HCT116 (cell line): ENCODE results near the gene PARP2. TPM values are rescaled to one million over a fixed set of nuclear protein-coding genes. Genes with fewer than 3 reads are reported as not detected.

Experiments used
- ATAC-seq: fragments of 200-7000 bp; cut with Tn5 transposase; 2 replicates; pipeline ENCODE4 v1.9.1; 2020; ENCODE audit warnings: mild to moderate bottlenecking, moderate library complexity
- BruUV-seq: library from RNA; stranded (reverse); fragments of 400-500 nt; replicated peaks from 2 replicates; lab custom pipeline; 2021; lab: Mats Ljungman, UMichigan
- CTCF ChIA-PET: fragments of 300-600 bp; sonication (Branson Sonifier 250); formaldehyde crosslinking; loops from one replicate; lab custom pipeline; 2021; ENCODE audit warnings: antibody characterized with exemption; lab: Charles Lee
- POLR2A ChIA-PET: fragments of 300-600, 350-600 bp; sonication (Branson Sonifier 250); formaldehyde crosslinking; loops from one replicate; lab custom pipeline; 2021; ENCODE audit warnings: antibody characterized with exemption; lab: Charles Lee
- RAD21 ChIA-PET, 2 experiments: fragments of 300-600 bp; sonication (Branson Sonifier 250); formaldehyde crosslinking; loops; one replicate each; lab custom pipeline; 2023; ENCODE audit warnings: low total read pairs in 2 of 2; ENCODE audit not compliant: uncharacterized antibody in 2 of 2, unreplicated experiment in 2 of 2, low non-redundant PET in 1 of 2; lab: Charles Lee
- DNase-seq: peaks from one replicate; pipeline ENCODE4 v3.0.0-alpha.2; 2010; ENCODE audit warnings: low read depth, low spot score
- H2AFZ ChIP-seq: fragments of 200-600 bp; shearing (Covaris generic), sonication (generic); 2 replicates; pipeline ENCODE4 v1.6.1; 2017; ENCODE audit warnings: low read depth, mixed run types, mixed read lengths, antibody characterized with exemption, low read length; ENCODE audit not compliant: poor library complexity, severe bottlenecking
- H3K27ac ChIP-seq: 2 replicates; pipeline ENCODE4 v1.5.1; 2012; ENCODE audit warnings: low read depth, low read length
- H3K27me3 ChIP-seq: fragments of 200-600 bp; sonication (generic); 2 replicates; pipeline ENCODE4 v1.6.1; 2016; ENCODE audit warnings: mixed run types, low read length, mixed read lengths; ENCODE audit not compliant: insufficient read depth
- H3K36me3 ChIP-seq, 2 experiments: fragments of 200-500 bp in 1 of 2; fragments of 200-600 bp in 1 of 2; sonication (Bioruptor generic) in 1 of 2; sonication (generic) in 1 of 2; 2 replicates each; pipeline versions ENCODE4 v1.5.1 to v1.6.1; 2014 to 2016; ENCODE audit warnings: low read length in 2 of 2, inconsistent platforms in 1 of 2, mixed read lengths in 1 of 2, mixed run types in 1 of 2; ENCODE audit not compliant: insufficient read depth in 2 of 2, control insufficient read depth in 1 of 2
- H3K4me1 ChIP-seq, 2 experiments: fragments of 200-600 bp in 1 of 2; sonication (generic) in 1 of 2; 2 replicates each; pipeline versions ENCODE4 v1.5.1 to v1.6.1; 2012 to 2017; ENCODE audit warnings: low read length in 2 of 2, inconsistent platforms in 1 of 2, mild to moderate bottlenecking in 1 of 2, mixed read lengths in 1 of 2, mixed run types in 1 of 2, moderate library complexity in 1 of 2; ENCODE audit not compliant: insufficient read depth in 2 of 2, control insufficient read depth in 1 of 2
- H3K4me2 ChIP-seq: fragments of 200-600 bp; sonication (generic); 2 replicates; pipeline ENCODE4 v1.6.1; 2017; ENCODE audit warnings: mixed run types, low read length, mixed read lengths
- H3K4me3 ChIP-seq, 2 experiments: fragments of 200-600 bp in 1 of 2; sonication (generic) in 1 of 2; replicated peaks in 1 of 2; 2 replicates each; pipeline ENCODE4 v1.5.1; 2011 to 2016; ENCODE audit warnings: low read length in 2 of 2, control low read depth in 1 of 2, low read depth in 1 of 2, mild to moderate bottlenecking in 1 of 2, mixed read lengths in 1 of 2, mixed run types in 1 of 2
- H3K79me2 ChIP-seq: fragments of 200-600 bp; sonication (generic); 2 replicates; pipeline ENCODE4 v1.6.1; 2017; ENCODE audit warnings: mild to moderate bottlenecking, mixed run types, low read length, moderate library complexity, mixed read lengths; ENCODE audit not compliant: insufficient read depth
- H3K9ac ChIP-seq: fragments of 200-600 bp; sonication (generic); 2 replicates; pipeline ENCODE4 v1.6.1; 2016; ENCODE audit warnings: low read length, mixed read lengths
- H3K9me2 ChIP-seq: fragments of 200-600 bp; sonication (generic), shearing (Covaris generic); 2 replicates; pipeline ENCODE4 v1.6.1; 2017; ENCODE audit warnings: mixed run types, mild to moderate bottlenecking, moderate library complexity; ENCODE audit not compliant: insufficient read depth
- H3K9me3 ChIP-seq, 2 experiments: fragments of 200-500 bp in 1 of 2; fragments of 200-600 bp in 1 of 2; sonication (Bioruptor generic) in 1 of 2; sonication (generic) in 1 of 2; 2 replicates each; pipeline ENCODE4 v1.6.1; 2014 to 2017; ENCODE audit warnings: low read length in 2 of 2, mixed read lengths in 2 of 2, inconsistent platforms in 1 of 2, low read depth in 1 of 2, mild to moderate bottlenecking in 1 of 2, mixed run types in 1 of 2, moderate library complexity in 1 of 2; ENCODE audit not compliant: control insufficient read depth in 1 of 2, insufficient read depth in 1 of 2
- H4K20me1 ChIP-seq: fragments of 200-600 bp; sonication (generic), shearing (Covaris generic); 2 replicates; pipeline ENCODE4 v1.6.1; 2017; ENCODE audit warnings: mixed run types, mild to moderate bottlenecking, moderate library complexity; ENCODE audit not compliant: insufficient read depth
- EGR1 ChIP-seq: IDR thresholded peaks from 2 replicates; pipeline ENCODE4 v1.6.1; 2012; ENCODE audit warnings: low read depth
- ELF1 ChIP-seq: IDR thresholded peaks from 2 replicates; pipeline ENCODE4 v1.6.1; 2012; ENCODE audit warnings: low read depth, borderline replicate concordance
- EZH2 ChIP-seq: fragments of 200-600 bp; sonication (generic); IDR thresholded peaks from 2 replicates; pipeline ENCODE4 v1.6.1; 2017; ENCODE audit warnings: antibody characterized with exemption, mixed run types
- EZH2phosphoT487 ChIP-seq: fragments of 200-600 bp; IDR thresholded peaks from 2 replicates; pipeline ENCODE4 v1.6.1; 2018; ENCODE audit warnings: antibody characterized with exemption, borderline replicate concordance
- POLR2A ChIP-seq: IDR thresholded peaks from 2 replicates; pipeline ENCODE4 v1.7.0; 2011; ENCODE audit warnings: borderline replicate concordance; ENCODE audit not compliant: insufficient read depth, insufficient read length; ENCODE audit errors: extremely low read depth
- SIN3A ChIP-seq: IDR thresholded peaks from 2 replicates; pipeline ENCODE4 v1.6.1; 2012; ENCODE audit warnings: low read depth
- SRF ChIP-seq: IDR thresholded peaks from 2 replicates; pipeline ENCODE4 v1.6.1; 2012; ENCODE audit warnings: low read depth
- YY1 ChIP-seq: IDR thresholded peaks from 2 replicates; pipeline ENCODE4 v1.6.1; 2011; ENCODE audit warnings: low read length, low read depth, moderate library complexity, mild to moderate bottlenecking; ENCODE audit not compliant: insufficient replicate concordance; ENCODE audit errors: extremely low read depth
- ZFX ChIP-seq: fragments of 450-650 bp; IDR thresholded peaks from 2 replicates; pipeline ENCODE4 v1.6.1; 2017
- ZNF274 ChIP-seq: fragments of 200-500 bp; sonication (Bioruptor generic); IDR thresholded peaks from 2 replicates; pipeline ENCODE4 v1.6.1; 2014; ENCODE audit warnings: mild to moderate bottlenecking, low read depth, low read length, inconsistent platforms
- intact Hi-C: fragments of 100-400 bp; cut with micrococcal nuclease; formaldehyde crosslinking; loops from 2 replicates; pipeline ENCODE4 v1.10.0; 2022
- total RNA-seq: library from RNA; stranded (reverse); gene quantifications from one replicate; pipeline ENCODE4 v1.2.1, GENCODE V29; 2021; ENCODE audit not compliant: unreplicated experiment
- TF ChIP-seq, protein P1 (sequence below): IDR thresholded peaks from 2 replicates; pipeline ENCODE4 v1.6.1; 2012; ENCODE audit warnings: low read depth
- TF ChIP-seq, protein P2 (sequence below): IDR thresholded peaks from 2 replicates; pipeline ENCODE4 v1.6.1; 2012
- TF ChIP-seq, protein P3 (sequence below), 3 experiments: fragments of 200-600 bp in 1 of 3; sonication (generic) in 1 of 3; IDR thresholded peaks in 2 of 3; conservative IDR thresholded peaks in 1 of 3; 2 replicates each; pipeline ENCODE4 v1.5.1; 2012 to 2017; ENCODE audit warnings: low read depth in 2 of 3, low read length in 2 of 3, antibody characterized with exemption in 1 of 3, borderline replicate concordance in 1 of 3, control low read depth in 1 of 3, mild to moderate bottlenecking in 1 of 3, mixed read lengths in 1 of 3, mixed run types in 1 of 3, moderate library complexity in 1 of 3; ENCODE audit not compliant: insufficient read depth in 1 of 3

Gene PARP2
- total RNA-seq, 1 experiment from 2014 or later = 51.8 TPM

GRCh38 chr14:20317720-20318119 is 25.7 kb upstream of the PARP2 start:
- H3K9me3 ChIP-seq = no peaks in the 10 kb centered on the region
- H3K27me3 ChIP-seq = no peaks in the 10 kb centered on the region
- H2AFZ ChIP-seq = no peak overlapping the region
- no peak overlapping the region for H3K4me2 ChIP-seq
- ChIA-PET CTCF (interaction anchor here (1.1 to 1.2 kb wide), 2 partner anchors 11 to 25 kb away, joined by 3 read pairs; no protein-coding TSS in a partner anchor), POLR2A (no interaction called here)
- no TSS peak for BruUV-seq
- ATAC-seq = 0 out of 2 replicates have a peak, but pooled peaks have one; percentile 30
- H3K9me2 ChIP-seq = no peaks in the 10 kb centered on the region
- H3K4me3 ChIP-seq = no peak overlapping the region
- intact Hi-C loops = no loop called here
- peaks cover 18% of the 10 kb centered on the region for H4K20me1 ChIP-seq
- TF ChIP-seq EZH2phosphoT487 (no peak), SRF (no peak), YY1 (no peak), SIN3A (no peak), EZH2 (no peak), EGR1 (no peak), ZNF274 (no peak), ELF1 (no peak), POLR2A (no peak), ZFX (no peak)
- TF ChIP-seq, protein P1, sequence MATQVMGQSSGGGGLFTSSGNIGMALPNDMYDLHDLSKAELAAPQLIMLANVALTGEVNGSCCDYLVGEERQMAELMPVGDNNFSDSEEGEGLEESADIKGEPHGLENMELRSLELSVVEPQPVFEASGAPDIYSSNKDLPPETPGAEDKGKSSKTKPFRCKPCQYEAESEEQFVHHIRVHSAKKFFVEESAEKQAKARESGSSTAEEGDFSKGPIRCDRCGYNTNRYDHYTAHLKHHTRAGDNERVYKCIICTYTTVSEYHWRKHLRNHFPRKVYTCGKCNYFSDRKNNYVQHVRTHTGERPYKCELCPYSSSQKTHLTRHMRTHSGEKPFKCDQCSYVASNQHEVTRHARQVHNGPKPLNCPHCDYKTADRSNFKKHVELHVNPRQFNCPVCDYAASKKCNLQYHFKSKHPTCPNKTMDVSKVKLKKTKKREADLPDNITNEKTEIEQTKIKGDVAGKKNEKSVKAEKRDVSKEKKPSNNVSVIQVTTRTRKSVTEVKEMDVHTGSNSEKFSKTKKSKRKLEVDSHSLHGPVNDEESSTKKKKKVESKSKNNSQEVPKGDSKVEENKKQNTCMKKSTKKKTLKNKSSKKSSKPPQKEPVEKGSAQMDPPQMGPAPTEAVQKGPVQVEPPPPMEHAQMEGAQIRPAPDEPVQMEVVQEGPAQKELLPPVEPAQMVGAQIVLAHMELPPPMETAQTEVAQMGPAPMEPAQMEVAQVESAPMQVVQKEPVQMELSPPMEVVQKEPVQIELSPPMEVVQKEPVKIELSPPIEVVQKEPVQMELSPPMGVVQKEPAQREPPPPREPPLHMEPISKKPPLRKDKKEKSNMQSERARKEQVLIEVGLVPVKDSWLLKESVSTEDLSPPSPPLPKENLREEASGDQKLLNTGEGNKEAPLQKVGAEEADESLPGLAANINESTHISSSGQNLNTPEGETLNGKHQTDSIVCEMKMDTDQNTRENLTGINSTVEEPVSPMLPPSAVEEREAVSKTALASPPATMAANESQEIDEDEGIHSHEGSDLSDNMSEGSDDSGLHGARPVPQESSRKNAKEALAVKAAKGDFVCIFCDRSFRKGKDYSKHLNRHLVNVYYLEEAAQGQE = no peak
- TF ChIP-seq, protein P2, sequence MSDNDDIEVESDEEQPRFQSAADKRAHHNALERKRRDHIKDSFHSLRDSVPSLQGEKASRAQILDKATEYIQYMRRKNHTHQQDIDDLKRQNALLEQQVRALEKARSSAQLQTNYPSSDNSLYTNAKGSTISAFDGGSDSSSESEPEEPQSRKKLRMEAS = no peak
- TF ChIP-seq, protein P3, sequence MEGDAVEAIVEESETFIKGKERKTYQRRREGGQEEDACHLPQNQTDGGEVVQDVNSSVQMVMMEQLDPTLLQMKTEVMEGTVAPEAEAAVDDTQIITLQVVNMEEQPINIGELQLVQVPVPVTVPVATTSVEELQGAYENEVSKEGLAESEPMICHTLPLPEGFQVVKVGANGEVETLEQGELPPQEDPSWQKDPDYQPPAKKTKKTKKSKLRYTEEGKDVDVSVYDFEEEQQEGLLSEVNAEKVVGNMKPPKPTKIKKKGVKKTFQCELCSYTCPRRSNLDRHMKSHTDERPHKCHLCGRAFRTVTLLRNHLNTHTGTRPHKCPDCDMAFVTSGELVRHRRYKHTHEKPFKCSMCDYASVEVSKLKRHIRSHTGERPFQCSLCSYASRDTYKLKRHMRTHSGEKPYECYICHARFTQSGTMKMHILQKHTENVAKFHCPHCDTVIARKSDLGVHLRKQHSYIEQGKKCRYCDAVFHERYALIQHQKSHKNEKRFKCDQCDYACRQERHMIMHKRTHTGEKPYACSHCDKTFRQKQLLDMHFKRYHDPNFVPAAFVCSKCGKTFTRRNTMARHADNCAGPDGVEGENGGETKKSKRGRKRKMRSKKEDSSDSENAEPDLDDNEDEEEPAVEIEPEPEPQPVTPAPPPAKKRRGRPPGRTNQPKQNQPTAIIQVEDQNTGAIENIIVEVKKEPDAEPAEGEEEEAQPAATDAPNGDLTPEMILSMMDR (IDR thresholded peaks at IDR 0.05 in 2 of 3, conservative IDR thresholded peaks at IDR 0.05 in 1 of 3; ENCODE audit: borderline replicate concordance in 1 of 3, insufficient read depth in 1 of 3, low read depth in 2 of 3, low read length in 2 of 3) = no peak
- TF ChIP-seq, all 23 proteins: peak for 0
- Histone ChIP-seq H3K9ac (no peak overlapping the region), H3K27ac (no peak overlapping the region), H3K79me2 (peaks cover 94% of the 10 kb centered on the region), H3K36me3 (peaks cover 63 to 72% of the 10 kb centered on the region in 2 experiments), H3K4me1 (no peaks in the 10 kb centered on the region)
- RAD21 ChIA-PET = no interaction called here
- DNase-seq = no peak
